Midbrain (tissue), 1 donor: ENCODE data around the gene TXNRD1.
A peak's percentile ranks its signal among the peaks of the same experiment; 100 is the strongest.
"Not testable (repeated sequence)": the region's sequence is repeated elsewhere in the genome, so short reads cannot be mapped to it uniquely, and the experiment has no call there.

Source experiments
- DNase-seq: peaks from one replicate; lab custom pipeline; 2025; lab: John Stamatoyannopoulos, UW

The TXNRD1 gene

DNA sequence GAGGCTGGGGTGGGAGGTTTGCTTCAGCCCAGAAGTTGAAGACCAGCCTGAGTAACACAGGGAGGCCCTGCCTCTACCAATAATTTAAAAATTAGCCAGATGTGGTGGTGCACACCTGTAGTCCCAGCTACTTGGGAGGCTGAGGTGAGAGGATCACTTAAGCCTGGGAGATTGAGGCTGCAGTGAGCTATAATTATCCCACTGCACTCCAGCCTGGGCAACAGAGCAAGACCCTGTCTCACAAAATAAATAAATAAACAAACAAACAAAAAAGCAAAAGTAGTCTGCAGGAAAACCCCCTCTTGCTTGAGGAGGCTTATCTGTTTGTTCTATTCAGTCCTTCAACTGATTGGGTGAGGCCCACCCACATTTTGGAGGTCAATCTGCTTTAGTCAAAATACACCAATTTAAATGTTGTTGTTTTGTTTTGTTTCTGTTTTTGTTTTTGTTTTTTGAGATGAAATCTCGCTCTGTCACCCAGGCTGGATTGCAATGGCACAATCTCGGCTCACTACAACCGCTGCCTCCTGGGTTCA is 24.9 kb upstream of the TXNRD1 start:
- no peak for DNase-seq

GRCh38 chr12:104197264-104197663 is 18.3 kb upstream of the TXNRD1 start:
- no peak for DNase-seq

DNA sequence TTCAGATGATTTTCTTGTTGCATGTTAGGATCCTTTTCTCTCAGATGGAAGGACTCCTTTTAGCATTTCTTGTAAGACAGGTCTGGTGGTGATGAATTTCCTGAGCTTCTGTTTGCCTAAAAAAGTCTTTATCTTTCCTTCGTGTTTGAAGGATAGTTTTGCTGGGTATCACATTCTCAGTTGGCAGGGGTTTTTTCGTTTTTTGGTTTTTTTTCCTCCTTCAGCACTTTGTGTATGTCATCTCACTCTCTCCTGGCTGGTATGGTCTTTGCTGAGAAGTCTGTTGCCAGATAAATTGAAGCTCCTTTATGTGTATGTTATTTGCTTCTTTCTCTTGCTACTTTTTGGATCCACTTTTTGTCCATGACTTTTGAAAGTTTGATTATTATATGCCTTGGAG is 15.6 kb upstream of the TXNRD1 start:
- DNase-seq, result no peak

GRCh38 chr12:104201238-104202001 is 14.2 kb upstream of the TXNRD1 start:
- DNase-seq, result peak; percentile 40

DNA sequence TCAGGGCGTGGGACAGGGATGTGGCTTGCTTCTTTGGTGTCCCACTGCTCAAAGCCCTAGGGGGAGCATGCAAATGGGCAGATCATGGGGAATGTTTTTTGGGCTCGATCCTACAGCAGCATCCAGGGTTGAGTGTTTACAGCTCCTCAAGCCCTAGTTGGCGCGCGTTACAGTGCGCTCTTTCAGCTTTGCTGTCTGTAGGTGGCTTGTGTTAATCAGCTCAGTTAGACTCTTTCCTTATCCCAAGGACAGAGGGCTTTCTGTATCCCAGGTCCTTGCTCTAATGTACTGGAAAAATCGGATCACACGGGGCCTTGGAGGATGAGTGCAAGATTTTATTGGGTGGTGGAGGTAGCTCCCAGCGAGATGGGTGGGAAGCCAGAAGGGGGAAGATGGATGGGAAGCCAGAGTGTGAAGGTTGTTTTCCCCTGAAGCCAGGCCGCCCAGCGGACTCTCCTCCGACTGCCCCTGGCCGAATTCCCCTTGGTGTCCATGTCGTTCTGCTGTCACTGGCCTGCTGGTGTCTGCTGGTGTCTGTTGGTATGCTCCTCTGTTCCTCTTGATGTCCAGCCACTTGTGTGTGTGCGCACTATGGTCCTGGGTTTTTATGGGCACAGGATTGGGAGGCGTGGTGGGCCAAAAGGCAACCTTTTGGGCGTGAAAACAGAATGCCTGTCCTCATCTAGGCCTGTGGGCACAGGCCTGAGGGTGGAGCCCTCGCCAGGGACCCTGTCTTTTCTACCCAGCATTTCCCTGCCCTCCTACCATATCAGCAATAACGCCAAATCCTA is 10.7 kb upstream of the TXNRD1 start:
- no peak for DNase-seq

GRCh38 chr12:104207416-104208205 is 8.0 kb upstream of the TXNRD1 start:
- no peak for DNase-seq

- DNase-seq, result no peak
Measured at GRCh38 chr12:104212516-104212915, 3.1 kb upstream of the TXNRD1 start.

DNA sequence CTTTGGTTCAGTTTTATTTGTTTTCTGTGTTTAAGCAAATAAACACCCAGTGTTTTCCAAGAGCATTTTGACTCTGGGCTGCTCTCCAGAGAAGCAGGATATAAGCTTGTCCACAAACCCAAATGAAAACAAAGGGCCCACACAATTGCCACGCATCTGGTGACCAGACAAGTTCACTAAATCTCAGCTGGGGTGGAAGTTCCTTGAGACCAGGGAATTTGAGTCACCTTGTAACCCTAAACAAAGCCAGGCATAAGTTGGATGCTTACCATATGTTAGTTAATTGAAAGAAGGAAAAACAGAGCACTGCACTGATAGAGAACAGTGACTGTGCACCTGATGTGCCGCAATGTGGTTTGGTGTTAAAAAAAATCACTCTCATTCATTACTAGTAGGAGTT is 1.6 kb upstream of the TXNRD1 start:
- no peak for DNase-seq

DNA sequence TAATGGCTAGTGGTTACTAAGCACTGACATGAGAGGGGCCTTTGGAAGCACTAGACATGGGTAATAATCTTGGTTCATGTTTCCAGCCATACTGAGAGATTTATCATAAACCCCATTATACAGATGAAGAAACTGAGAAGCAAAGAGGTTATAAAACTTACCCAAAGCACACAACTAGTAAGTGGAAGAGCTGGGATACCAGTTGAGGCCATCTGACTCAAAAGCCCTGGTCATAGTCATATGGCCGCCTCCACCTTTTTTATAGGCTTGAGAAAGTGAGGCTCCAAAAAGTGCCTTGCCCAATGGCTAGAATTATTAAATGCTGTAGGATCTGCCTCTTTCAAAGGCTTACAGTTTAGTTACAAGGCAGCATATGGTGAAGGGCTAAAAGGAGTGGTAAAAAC is 944 bp downstream of the TXNRD1 start:
- no peak for DNase-seq

- not testable (repeated sequence) for DNase-seq
Measured at GRCh38 chr12:104218506-104218905, 2.9 kb downstream of the TXNRD1 start.

GRCh38 chr12:104218935-104219334 is 3.4 kb downstream of the TXNRD1 start:
- DNase-seq, result no peak

- DNase-seq, result no peak
Measured at GRCh38 chr12:104219361-104219892, 3.8 kb downstream of the TXNRD1 start.

- DNase-seq, result no peak
Measured at GRCh38 chr12:104219908-104220404, 4.4 kb downstream of the TXNRD1 start.

GRCh38 chr12:104220931-104221330 is 5.4 kb downstream of the TXNRD1 start:
- no peak for DNase-seq

GRCh38 chr12:104222976-104223375 is 7.4 kb downstream of the TXNRD1 start:
- no peak for DNase-seq

GRCh38 chr12:104223712-104224111 is 8.1 kb downstream of the TXNRD1 start:
- no peak for DNase-seq

- DNase-seq, result no peak
Measured at GRCh38 chr12:104226672-104227071, 11.1 kb downstream of the TXNRD1 start.

- no peak for DNase-seq
Measured at GRCh38 chr12:104230304-104231095, 14.9 kb downstream of the TXNRD1 start.

- no peak for DNase-seq
Measured at GRCh38 chr12:104232609-104233280, 17.2 kb downstream of the TXNRD1 start.

DNA sequence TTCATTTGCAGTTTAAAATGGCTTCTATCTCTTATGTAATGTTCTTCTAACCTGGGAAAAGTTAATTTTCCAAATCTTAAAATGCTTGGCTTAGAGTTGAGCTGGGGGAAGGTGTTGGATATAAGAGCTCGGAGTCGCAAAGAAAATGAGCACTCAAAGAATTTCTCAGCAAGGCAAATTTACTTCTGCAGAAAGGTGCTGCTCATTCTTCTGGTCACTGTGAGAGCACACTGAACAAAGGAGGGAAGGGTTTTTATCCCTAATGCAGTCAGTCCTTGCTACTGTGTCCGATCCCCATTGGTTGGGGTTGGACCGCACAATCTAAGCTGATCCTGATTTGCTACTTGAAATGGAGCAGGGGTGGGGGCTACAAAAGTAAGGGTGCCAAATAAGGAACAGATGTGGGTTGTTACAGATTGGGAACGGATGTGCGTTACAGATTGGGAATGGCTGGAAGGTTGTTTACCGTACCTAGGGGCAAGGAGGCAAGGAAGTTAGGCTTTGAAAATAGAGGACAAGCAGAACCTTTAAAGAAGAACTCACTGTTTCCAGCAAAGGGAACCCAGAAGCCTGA is 19.4 kb downstream of the TXNRD1 start:
- DNase-seq, result no peak
